HepG2 (cell line): Measurements from ENCODE around the gene ADAMTS13. TPM values are rescaled to one million over a fixed set of nuclear protein-coding genes. Genes with fewer than 3 reads are reported as not detected.

ENCODE experiments used
- AHR ChIP-seq: IDR thresholded peaks from 2 replicates; pipeline ENCODE4 v1.6.1; 2018; ENCODE audit warnings: missing genetic modification reagents, missing compliant biosample characterization
- FOSL1 ChIP-seq: sonication (generic); formaldehyde crosslinking; IDR thresholded peaks from 2 replicates; pipeline ENCODE4 v1.9.0; 2021; ENCODE audit warnings: missing genetic modification reagents, borderline replicate concordance
- FOXM1 ChIP-seq: sonication (generic); formaldehyde crosslinking; IDR thresholded peaks from 2 replicates; pipeline ENCODE4 v1.5.0; 2020; ENCODE audit warnings: missing genetic modification reagents
- KDM2A ChIP-seq: sonication (generic); formaldehyde crosslinking; IDR thresholded peaks from 2 replicates; pipeline ENCODE4 v1.4.0; 2020; ENCODE audit warnings: low read depth, missing genetic modification reagents, borderline replicate concordance
- KLF9 ChIP-seq: IDR thresholded peaks from 2 replicates; pipeline ENCODE4 v1.6.1; 2016; ENCODE audit warnings: low read depth
- MLX ChIP-seq: IDR thresholded peaks from 2 replicates; pipeline ENCODE4 v1.6.1; 2016
- MYNN ChIP-seq: sonication (generic); formaldehyde crosslinking; IDR thresholded peaks from 2 replicates; pipeline ENCODE4 v1.4.0; 2020; ENCODE audit warnings: mild to moderate bottlenecking, low read depth, missing genetic modification reagents
- NFIC ChIP-seq: IDR thresholded peaks from 2 replicates; pipeline ENCODE4 v1.6.1; 2012; ENCODE audit warnings: mild to moderate bottlenecking, low read length, inconsistent platforms
- RAD21 ChIP-seq: fragments of 450-650 bp; formaldehyde crosslinking; IDR thresholded peaks from 2 replicates; pipeline ENCODE4 v1.5.0; 2020; ENCODE audit warnings: mild to moderate bottlenecking
- SYNCRIP ChIP-seq: fragments of 200-400 bp; formaldehyde crosslinking; IDR thresholded peaks from 2 replicates; pipeline ENCODE4 v1.6.1; 2018; ENCODE audit warnings: mild to moderate bottlenecking, low read depth, low read length; ENCODE audit not compliant: insufficient read depth
- TCF7L2 ChIP-seq: IDR thresholded peaks from 2 replicates; pipeline ENCODE4 v1.6.1; 2011; ENCODE audit warnings: mild to moderate bottlenecking, low read depth, low read length, moderate library complexity
- ZNF138 ChIP-seq: sonication (generic); formaldehyde crosslinking; IDR thresholded peaks from 2 replicates; pipeline ENCODE4 v1.5.0; 2020; ENCODE audit warnings: mild to moderate bottlenecking, low read depth, missing genetic modification reagents
- ZNF780A ChIP-seq: sonication (generic); formaldehyde crosslinking; IDR thresholded peaks from 2 replicates; pipeline ENCODE4 v1.8.0; 2022; ENCODE audit warnings: mild to moderate bottlenecking, missing genetic modification reagents, moderate library complexity
- polyA plus RNA-seq, 8 experiments: library from polyadenylated mRNA; depleted of rRNA in 3 of 8; stranded (reverse) in 7 of 8; unstranded in 1 of 8; fragments of >200 nt; fragmentation: Illumina TruSeq in 4 of 8; extraction: Trizol in 4 of 8; gene quantifications; 2 replicates each; pipeline versions ENCODE4 v1.2.1 to v1.2.3, GENCODE V29; 2011 to 2016; ENCODE audit warnings: low read depth in 4 of 8, missing spikeins in 1 of 8, mixed read lengths in 1 of 8; ENCODE audit not compliant: insufficient read depth in 1 of 8
- total RNA-seq, 5 experiments: library from RNA; depleted of rRNA; stranded (reverse); fragments of >200 nt; fragmentation: Illumina TruSeq; extraction: Trizol; gene quantifications; 2 replicates each; pipeline ENCODE4 v1.2.3, GENCODE V29; 2016; ENCODE audit warnings: low read depth in 1 of 5
- TF ChIP-seq, protein P1 (sequence below), 2 experiments: sonication (generic) in 1 of 2; formaldehyde crosslinking in 1 of 2; IDR thresholded peaks; 2 replicates each; pipeline versions ENCODE4 v1.5.1 to v1.6.1; 2011 to 2020; ENCODE audit warnings: borderline replicate concordance in 1 of 2, low read depth in 1 of 2, low read length in 1 of 2, mild to moderate bottlenecking in 1 of 2, missing genetic modification reagents in 1 of 2, moderate library complexity in 1 of 2
- TF ChIP-seq, protein P2 (sequence below): sonication (generic); formaldehyde crosslinking; IDR thresholded peaks from 2 replicates; pipeline ENCODE4 v1.9.0; 2021; ENCODE audit warnings: missing genetic modification reagents, mild to moderate bottlenecking, borderline replicate concordance
- TF ChIP-seq, protein P3 (sequence below): sonication (generic); formaldehyde crosslinking; IDR thresholded peaks from 2 replicates; pipeline ENCODE4 v1.5.1; 2020; ENCODE audit warnings: mild to moderate bottlenecking, missing genetic modification reagents
- TF ChIP-seq, protein P4 (sequence below): sonication (generic); formaldehyde crosslinking; IDR thresholded peaks from 2 replicates; pipeline ENCODE4 v1.4.0; 2020; ENCODE audit warnings: missing genetic modification reagents

ADAMTS13 gene
- total and polyA plus RNA-seq, 2 of the 13 experiments (the other 11 are each of a cell fraction or from before 2014, with no cell fraction given) = 0.91 to 4.5 TPM

DNA sequence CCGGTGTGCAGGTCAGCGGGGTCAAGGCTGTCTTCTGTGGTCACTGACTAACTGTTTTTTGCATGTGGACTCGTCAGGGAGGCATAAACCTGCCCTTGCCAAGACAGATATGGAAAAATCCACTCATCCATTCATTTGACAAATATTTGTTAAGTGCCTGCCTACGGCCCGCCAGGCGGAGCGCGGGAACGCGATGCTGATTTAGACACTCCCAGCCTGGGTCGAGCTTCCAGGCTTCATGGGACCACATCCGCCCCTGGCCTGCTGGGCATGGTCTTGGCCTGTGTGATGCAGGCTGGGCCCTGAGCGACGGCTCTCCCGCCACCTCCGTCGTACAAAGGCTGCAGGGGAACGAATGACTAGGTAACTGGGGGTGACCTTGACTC, 84.5 kb downstream of the ADAMTS13 start (continued):
- no peak for TF ChIP-seq AHR (CRISPR knock-in tag)
- TF ChIP-seq SYNCRIP = no peak
- TF ChIP-seq, protein P1, sequence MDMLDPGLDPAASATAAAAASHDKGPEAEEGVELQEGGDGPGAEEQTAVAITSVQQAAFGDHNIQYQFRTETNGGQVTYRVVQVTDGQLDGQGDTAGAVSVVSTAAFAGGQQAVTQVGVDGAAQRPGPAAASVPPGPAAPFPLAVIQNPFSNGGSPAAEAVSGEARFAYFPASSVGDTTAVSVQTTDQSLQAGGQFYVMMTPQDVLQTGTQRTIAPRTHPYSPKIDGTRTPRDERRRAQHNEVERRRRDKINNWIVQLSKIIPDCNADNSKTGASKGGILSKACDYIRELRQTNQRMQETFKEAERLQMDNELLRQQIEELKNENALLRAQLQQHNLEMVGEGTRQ (IDR thresholded peaks at IDR 0.05; ENCODE audit: low read depth, low read length) = no peak
- TF ChIP-seq, protein P1 (CRISPR knock-in tag; IDR thresholded peaks at IDR 0.05; ENCODE audit: borderline replicate concordance) = peak; percentile 62; the same call in 1 of the 2 replicates
- no peak for TF ChIP-seq RAD21 (CRISPR knock-in tag)
- TF ChIP-seq, protein P2, sequence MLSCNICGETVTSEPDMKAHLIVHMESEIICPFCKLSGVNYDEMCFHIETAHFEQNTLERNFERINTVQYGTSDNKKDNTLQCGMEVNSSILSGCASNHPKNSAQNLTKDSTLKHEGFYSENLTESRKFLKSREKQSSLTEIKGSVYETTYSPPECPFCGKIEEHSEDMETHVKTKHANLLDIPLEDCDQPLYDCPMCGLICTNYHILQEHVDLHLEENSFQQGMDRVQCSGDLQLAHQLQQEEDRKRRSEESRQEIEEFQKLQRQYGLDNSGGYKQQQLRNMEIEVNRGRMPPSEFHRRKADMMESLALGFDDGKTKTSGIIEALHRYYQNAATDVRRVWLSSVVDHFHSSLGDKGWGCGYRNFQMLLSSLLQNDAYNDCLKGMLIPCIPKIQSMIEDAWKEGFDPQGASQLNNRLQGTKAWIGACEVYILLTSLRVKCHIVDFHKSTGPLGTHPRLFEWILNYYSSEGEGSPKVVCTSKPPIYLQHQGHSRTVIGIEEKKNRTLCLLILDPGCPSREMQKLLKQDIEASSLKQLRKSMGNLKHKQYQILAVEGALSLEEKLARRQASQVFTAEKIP (CRISPR knock-in tag) = no peak
- TF ChIP-seq FOXM1 = no peak
- no peak for TF ChIP-seq ZNF780A
- TF ChIP-seq, protein P3, sequence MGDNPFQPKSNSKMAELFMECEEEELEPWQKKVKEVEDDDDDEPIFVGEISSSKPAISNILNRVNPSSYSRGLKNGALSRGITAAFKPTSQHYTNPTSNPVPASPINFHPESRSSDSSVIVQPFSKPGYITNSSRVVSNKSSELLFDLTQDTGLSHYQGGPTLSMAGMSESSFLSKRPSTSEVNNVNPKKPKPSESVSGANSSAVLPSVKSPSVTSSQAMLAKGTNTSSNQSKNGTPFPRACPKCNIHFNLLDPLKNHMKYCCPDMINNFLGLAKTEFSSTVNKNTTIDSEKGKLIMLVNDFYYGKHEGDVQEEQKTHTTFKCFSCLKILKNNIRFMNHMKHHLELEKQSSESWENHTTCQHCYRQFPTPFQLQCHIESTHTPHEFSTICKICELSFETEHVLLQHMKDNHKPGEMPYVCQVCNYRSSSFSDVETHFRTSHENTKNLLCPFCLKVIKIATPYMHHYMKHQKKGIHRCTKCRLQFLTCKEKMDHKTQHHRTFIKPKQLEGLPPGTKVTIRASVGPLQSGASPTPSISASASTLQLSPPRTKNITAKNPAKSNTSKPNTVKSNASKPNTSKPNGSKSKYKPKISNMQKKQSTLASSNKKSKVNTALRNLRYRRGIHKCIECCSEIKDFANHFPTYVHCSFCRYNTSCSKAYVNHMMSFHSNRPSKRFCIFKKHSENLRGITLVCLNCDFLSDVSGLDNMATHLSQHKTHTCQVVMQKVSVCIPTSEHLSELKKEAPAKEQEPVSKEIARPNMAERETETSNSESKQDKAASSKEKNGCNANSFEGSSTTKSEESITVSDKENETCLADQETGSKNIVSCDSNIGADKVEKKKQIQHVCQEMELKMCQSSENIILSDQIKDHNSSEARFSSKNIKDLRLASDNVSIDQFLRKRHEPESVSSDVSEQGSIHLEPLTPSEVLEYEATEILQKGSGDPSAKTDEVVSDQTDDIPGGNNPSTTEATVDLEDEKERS (CRISPR knock-in tag) = 0 out of 2 replicates have a peak, but pooled peaks have one; percentile 48
- TF ChIP-seq KLF9 = 0 out of 2 replicates have a peak, but pooled peaks have one; percentile 62
- peak; percentile 70; the same call in 1 of the 2 replicates for TF ChIP-seq ZNF138 (CRISPR knock-in tag)
- peak; percentile 69; the same call in 1 of the 2 replicates for TF ChIP-seq KDM2A (CRISPR knock-in tag)
- TF ChIP-seq, protein P4, sequence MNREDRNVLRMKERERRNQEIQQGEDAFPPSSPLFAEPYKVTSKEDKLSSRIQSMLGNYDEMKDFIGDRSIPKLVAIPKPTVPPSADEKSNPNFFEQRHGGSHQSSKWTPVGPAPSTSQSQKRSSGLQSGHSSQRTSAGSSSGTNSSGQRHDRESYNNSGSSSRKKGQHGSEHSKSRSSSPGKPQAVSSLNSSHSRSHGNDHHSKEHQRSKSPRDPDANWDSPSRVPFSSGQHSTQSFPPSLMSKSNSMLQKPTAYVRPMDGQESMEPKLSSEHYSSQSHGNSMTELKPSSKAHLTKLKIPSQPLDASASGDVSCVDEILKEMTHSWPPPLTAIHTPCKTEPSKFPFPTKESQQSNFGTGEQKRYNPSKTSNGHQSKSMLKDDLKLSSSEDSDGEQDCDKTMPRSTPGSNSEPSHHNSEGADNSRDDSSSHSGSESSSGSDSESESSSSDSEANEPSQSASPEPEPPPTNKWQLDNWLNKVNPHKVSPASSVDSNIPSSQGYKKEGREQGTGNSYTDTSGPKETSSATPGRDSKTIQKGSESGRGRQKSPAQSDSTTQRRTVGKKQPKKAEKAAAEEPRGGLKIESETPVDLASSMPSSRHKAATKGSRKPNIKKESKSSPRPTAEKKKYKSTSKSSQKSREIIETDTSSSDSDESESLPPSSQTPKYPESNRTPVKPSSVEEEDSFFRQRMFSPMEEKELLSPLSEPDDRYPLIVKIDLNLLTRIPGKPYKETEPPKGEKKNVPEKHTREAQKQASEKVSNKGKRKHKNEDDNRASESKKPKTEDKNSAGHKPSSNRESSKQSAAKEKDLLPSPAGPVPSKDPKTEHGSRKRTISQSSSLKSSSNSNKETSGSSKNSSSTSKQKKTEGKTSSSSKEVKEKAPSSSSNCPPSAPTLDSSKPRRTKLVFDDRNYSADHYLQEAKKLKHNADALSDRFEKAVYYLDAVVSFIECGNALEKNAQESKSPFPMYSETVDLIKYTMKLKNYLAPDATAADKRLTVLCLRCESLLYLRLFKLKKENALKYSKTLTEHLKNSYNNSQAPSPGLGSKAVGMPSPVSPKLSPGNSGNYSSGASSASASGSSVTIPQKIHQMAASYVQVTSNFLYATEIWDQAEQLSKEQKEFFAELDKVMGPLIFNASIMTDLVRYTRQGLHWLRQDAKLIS = no peak
- no peak for TF ChIP-seq NFIC
- no peak for TF ChIP-seq MLX (CRISPR knock-in tag)
- TF ChIP-seq FOSL1 = peak; percentile 55; the same call in 1 of the 2 replicates
- no peak for TF ChIP-seq MYNN
- no peak for TF ChIP-seq TCF7L2
